Gastroesophageal sphincter (tissue), 4 donors: ENCODE measurements around the gene ANO4. TPM values are rescaled to one million over a fixed set of nuclear protein-coding genes. Genes with fewer than 3 reads are reported as not detected.

Source experiments
- ATAC-seq: fragments of 150-250 bp; one replicate; pipeline ENCODE4 v1.9.1; 2016; ENCODE audit warnings: mild to moderate bottlenecking, moderate library complexity
- H3K27ac ChIP-seq, 4 donors: fragments of 200-600 bp; sonication (generic) in 3 of 4; 1 replicate in 3 of 4; 2 replicates in 1 of 4; pipeline ENCODE4 v1.5.1; 2016 to 2019
- H3K27me3 ChIP-seq: fragments of 200-600 bp; sonication (generic); one replicate; pipeline ENCODE4 v1.5.1; 2019
- H3K36me3 ChIP-seq, 2 donors: fragments of 200-600 bp; sonication (generic); one replicate each; pipeline ENCODE4 v1.5.1; 2019; ENCODE audit warnings: control low read depth in 1 of 2
- H3K4me1 ChIP-seq, 3 donors: fragments of 200-600 bp; sonication (generic); 1 replicate in 2 of 3; 2 replicates in 1 of 3; pipeline ENCODE4 v1.5.1; 2016 to 2019; ENCODE audit warnings: control low read depth in 2 of 3
- H3K4me3 ChIP-seq, 2 donors: fragments of 200-600 bp; sonication (generic); one replicate each; pipeline ENCODE4 v1.5.1; 2019; ENCODE audit warnings: mild to moderate bottlenecking in 1 of 2, moderate library complexity in 1 of 2
- H3K9me3 ChIP-seq, 3 donors: fragments of 200-600 bp; sonication (generic); one replicate each; pipeline ENCODE4 v1.5.1; 2017 to 2019; ENCODE audit warnings: control low read depth in 2 of 3
- EP300 ChIP-seq: sonication (generic); formaldehyde crosslinking; IDR thresholded peaks from one replicate; pipeline ENCODE4 v1.6.1; 2017; ENCODE audit warnings: antibody characterized with exemption, mild to moderate bottlenecking
- POLR2A ChIP-seq, 2 donors: fragments of 450-650 bp; IDR thresholded peaks; one replicate each; pipeline ENCODE4 v1.6.1; 2017; ENCODE audit warnings: antibody characterized with exemption in 2 of 2, mild to moderate bottlenecking in 2 of 2, moderate library complexity in 1 of 2
- POLR2AphosphoS5 ChIP-seq: sonication (generic); formaldehyde crosslinking; IDR thresholded peaks from one replicate; pipeline ENCODE4 v1.6.1; 2017; ENCODE audit warnings: antibody characterized with exemption
- WGBS, 2 donors: methylation state at CpG; one replicate each; pipeline ENCODE4 v1.1.5; 2018; ENCODE audit warnings: low coverage in 1 of 2; 5-methylcytosine and 5-hydroxymethylcytosine counted together
- total RNA-seq, 4 donors: library from RNA; depleted of rRNA; stranded (reverse); fragments of >200 nt; gene quantifications; one replicate each; pipeline ENCODE4 v1.1.0, GENCODE V29; 2016
- TF ChIP-seq, protein P1 (sequence below), 4 experiments: fragments of 200-600 bp in 2 of 4; fragments of 450-650 bp in 2 of 4; sonication (generic) in 1 of 4; IDR thresholded peaks; one replicate each; pipeline ENCODE4 v1.5.1; 2017 to 2019; ENCODE audit warnings: antibody characterized with exemption in 4 of 4, mild to moderate bottlenecking in 2 of 4, moderate library complexity in 2 of 4

ANO4 gene
- total RNA-seq, 4 donors from 2014 or later = 0.08 to 0.30 (median 0.13) TPM; not detected in 1

DNA sequence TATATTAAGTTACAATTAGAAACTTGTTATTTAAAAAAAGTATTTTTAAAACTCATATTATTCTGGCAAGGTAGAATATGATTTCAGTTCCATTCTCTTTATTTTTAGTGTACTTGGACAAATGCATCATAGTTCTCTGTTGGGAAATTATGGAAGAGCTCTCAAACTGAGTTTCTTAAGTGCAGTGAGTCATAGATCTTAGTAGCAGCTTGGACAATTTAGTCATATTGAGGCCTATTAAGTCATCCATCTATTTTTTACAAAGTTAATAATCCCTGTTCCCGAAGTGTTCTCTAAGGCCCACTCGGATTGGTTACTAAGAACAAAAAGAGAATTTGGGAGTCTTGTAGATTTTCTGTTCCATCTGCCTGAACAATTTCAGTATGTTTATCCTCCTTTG is 113.9 kb downstream of the ANO4 start:
- WGBS, 2 donors = 56 to 65% methylated on average over 2 of the region's 2 CpGs
- TF ChIP-seq, protein P1, sequence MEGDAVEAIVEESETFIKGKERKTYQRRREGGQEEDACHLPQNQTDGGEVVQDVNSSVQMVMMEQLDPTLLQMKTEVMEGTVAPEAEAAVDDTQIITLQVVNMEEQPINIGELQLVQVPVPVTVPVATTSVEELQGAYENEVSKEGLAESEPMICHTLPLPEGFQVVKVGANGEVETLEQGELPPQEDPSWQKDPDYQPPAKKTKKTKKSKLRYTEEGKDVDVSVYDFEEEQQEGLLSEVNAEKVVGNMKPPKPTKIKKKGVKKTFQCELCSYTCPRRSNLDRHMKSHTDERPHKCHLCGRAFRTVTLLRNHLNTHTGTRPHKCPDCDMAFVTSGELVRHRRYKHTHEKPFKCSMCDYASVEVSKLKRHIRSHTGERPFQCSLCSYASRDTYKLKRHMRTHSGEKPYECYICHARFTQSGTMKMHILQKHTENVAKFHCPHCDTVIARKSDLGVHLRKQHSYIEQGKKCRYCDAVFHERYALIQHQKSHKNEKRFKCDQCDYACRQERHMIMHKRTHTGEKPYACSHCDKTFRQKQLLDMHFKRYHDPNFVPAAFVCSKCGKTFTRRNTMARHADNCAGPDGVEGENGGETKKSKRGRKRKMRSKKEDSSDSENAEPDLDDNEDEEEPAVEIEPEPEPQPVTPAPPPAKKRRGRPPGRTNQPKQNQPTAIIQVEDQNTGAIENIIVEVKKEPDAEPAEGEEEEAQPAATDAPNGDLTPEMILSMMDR (IDR thresholded peaks at IDR 0.05) = no peak
- no peak for TF ChIP-seq POLR2A (IDR thresholded peaks at IDR 0.05)
- no peak for TF ChIP-seq POLR2AphosphoS5
- no peak for TF ChIP-seq EP300
- Histone ChIP-seq H3K4me1 (no peaks in the 10 kb centered on the region), H3K36me3 (no peaks in the 10 kb centered on the region), H3K27me3 (no peaks in the 10 kb centered on the region), H3K4me3 (no peak overlapping the region), H3K27ac (no peak overlapping the region), H3K9me3 (no peaks in the 10 kb centered on the region)
- ATAC-seq = peak; percentile 89

GRCh38 chr12:100913872-100914592 is 119.5 kb downstream of the ANO4 start:
- 50 to 52% methylated on average over 4 of the region's 4 CpGs for WGBS, 2 donors
- Histone ChIP-seq H3K4me1 (no peaks in the 10 kb centered on the region), H3K9me3 (no peaks in the 10 kb centered on the region), H3K4me3 (no peak overlapping the region), H3K27me3 (no peaks in the 10 kb centered on the region), H3K27ac (no peak overlapping the region), H3K36me3 (no peaks in the 10 kb centered on the region)
- TF ChIP-seq EP300 (no peak), POLR2AphosphoS5 (peak; percentile 11)
- ATAC-seq = peak; percentile 62

DNA sequence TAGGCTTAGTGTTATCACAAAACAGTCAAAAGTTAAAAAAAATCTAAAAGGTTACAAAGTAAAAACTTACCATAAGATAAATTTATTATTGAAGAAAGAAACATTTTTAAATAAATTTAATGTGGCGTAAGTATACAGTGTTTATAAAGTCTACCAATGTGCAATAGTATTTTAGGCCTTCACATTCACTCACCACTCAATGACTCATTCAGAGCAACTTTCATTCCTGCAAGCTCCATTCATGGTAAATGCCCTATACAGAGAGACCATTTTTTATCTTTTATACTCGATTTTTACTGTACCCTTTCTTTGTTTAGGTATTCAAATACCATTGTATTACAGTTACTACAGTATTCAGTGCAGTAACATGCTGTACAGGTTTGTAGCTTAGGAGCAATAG is 124.5 kb downstream of the ANO4 start:
- TF ChIP-seq, protein P1 (IDR thresholded peaks at IDR 0.05) = no peak
- 59 to 67% methylated on average over 2 of the region's 2 CpGs for WGBS, 2 donors
- Histone ChIP-seq H3K27ac (no peak overlapping the region), H3K4me1 (no peaks in the 10 kb centered on the region), H3K4me3 (no peak overlapping the region), H3K36me3 (no peaks in the 10 kb centered on the region), H3K9me3 (no peaks in the 10 kb centered on the region), H3K27me3 (no peaks in the 10 kb centered on the region)
- ATAC-seq = no peak

DNA sequence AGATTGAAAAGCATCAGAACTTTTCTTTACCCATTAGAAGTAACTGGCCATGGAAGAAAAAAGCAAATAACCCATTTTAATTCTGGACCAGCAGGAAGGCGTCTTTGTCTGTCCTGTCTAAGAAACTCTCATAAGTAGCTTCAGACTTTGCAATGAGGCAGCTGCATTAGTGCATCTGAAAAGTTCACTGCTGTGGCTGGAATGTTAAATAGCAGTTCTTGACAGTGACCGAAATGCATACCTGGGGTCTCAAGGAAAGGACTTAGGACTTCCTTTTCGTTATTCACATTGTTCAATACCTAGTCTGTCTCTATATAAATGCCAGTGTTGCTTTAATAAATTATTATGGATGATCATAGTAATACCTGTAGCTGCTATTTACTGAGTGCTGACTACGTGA is 125.9 kb downstream of the ANO4 start:
- TF ChIP-seq POLR2A (IDR thresholded peaks at IDR 0.05) (no peak), POLR2AphosphoS5 (no peak), EP300 (no peak)
- TF ChIP-seq, protein P1 (IDR thresholded peaks at IDR 0.05) = no peak
- Histone ChIP-seq H3K4me1 (no peaks in the 10 kb centered on the region), H3K4me3 (no peak overlapping the region), H3K27me3 (no peaks in the 10 kb centered on the region), H3K27ac (no peak overlapping the region), H3K9me3 (no peaks in the 10 kb centered on the region), H3K36me3 (no peaks in the 10 kb centered on the region)
- WGBS, 2 donors = 52 to 80% methylated on average over 1 to 4 of the region's 4 CpGs
- no peak for ATAC-seq

- H3K27ac ChIP-seq = no peak overlapping the region
- H3K4me1 ChIP-seq = no peaks in the 10 kb centered on the region
- no peaks in the 10 kb centered on the region for H3K36me3 ChIP-seq
- no peak for ATAC-seq
- no peaks in the 10 kb centered on the region for H3K9me3 ChIP-seq
- 0% methylated on average over 1 of the region's 1 CpG for WGBS, 2 donors
- no peak for TF ChIP-seq POLR2A (IDR thresholded peaks at IDR 0.05)
- TF ChIP-seq POLR2AphosphoS5 = no peak
- TF ChIP-seq, protein P1 (IDR thresholded peaks at IDR 0.05) = no peak
- no peak for TF ChIP-seq EP300
- H3K4me3 ChIP-seq = no peak overlapping the region
- H3K27me3 ChIP-seq = no peaks in the 10 kb centered on the region
Measured at GRCh38 chr12:100926669-100927248, 132.2 kb downstream of the ANO4 start.
